ENCODE results near the gene ABHD2. TPM values are rescaled to one million over a fixed set of nuclear protein-coding genes. Genes with fewer than 3 reads are reported as not detected.
A peak's percentile ranks its signal among the peaks of the same experiment; 100 is the strongest.

The ABHD2 gene
- total and polyA plus RNA-seq, 9 of the 15 experiments (the other 6 are each of a cell fraction or from before 2014, with no cell fraction given) = 16.9 to 99.8 (median 47.5) TPM

GRCh38 chr15:89200182-89200581 lies 111.9 kb downstream of the ABHD2 start:
- Histone ChIP-seq H3K36me3 (ENCODE audit: control insufficient read depth, insufficient read depth, low read length) (peaks cover 43% of the 10 kb centered on the region), H4K20me1 (replicated peaks; ENCODE audit: control insufficient read depth, insufficient read depth, low read length) (no peaks in the 10 kb centered on the region), H3K4me3 (no peak overlapping the region), H3K27me3 (ENCODE audit: control insufficient read depth in 2 of 2, insufficient read depth in 2 of 2, low read length in 2 of 2) (no peaks in the 10 kb centered on the region), H3K27ac (ENCODE audit: extremely low read depth, low read depth, low read length) (no peak overlapping the region), H2AFZ (ENCODE audit: low read depth, low read length) (no peak overlapping the region), H3K79me2 (ENCODE audit: control insufficient read depth, insufficient read depth, low read length) (no peaks in the 10 kb centered on the region), H3K9ac (ENCODE audit: insufficient read depth in 1 of 2, low read depth in 2 of 2, low read length in 2 of 2) (no peak overlapping the region), H3K4me1 (replicated peaks in 1 of 2; ENCODE audit: control insufficient read depth in 2 of 2, insufficient read depth in 2 of 2, low read length in 2 of 2) (no peaks in the 10 kb centered on the region; a peak in 1 of 5 replicates), H3K4me2 (ENCODE audit: insufficient read depth, low read length) (no peak overlapping the region), H3K9me3 (replicated peaks; ENCODE audit: control insufficient read depth, insufficient read depth, low read depth, low read length) (no peaks in the 10 kb centered on the region), H3K9me1 (ENCODE audit: control insufficient read depth, insufficient read depth, low read length) (peaks cover 4% of the 10 kb centered on the region)
- intact Hi-C loops (cut with micrococcal nuclease) (no loop called here), in situ Hi-C loops (cut with MboI) (no loop called here)
- POLR2A ChIA-PET = interaction anchor here (0.6 kb wide), 1 partner anchor 24 kb away, joined by 3 read pairs; no protein-coding TSS in a partner anchor
- ATAC-seq (no peak), DNase-seq (ENCODE audit: extremely low read depth in 1 of 4, low spot score in 3 of 4) (no peak), FAIRE-seq (no peak)
- no TSS peak for BruUV-seq (replicated peaks)
- TF ChIP-seq POLR2G (IDR thresholded peaks at IDR 0.05; ENCODE audit: low read depth, low read length) (0 out of 2 replicates have a peak, but pooled peaks have one; percentile 32), HDAC2 (IDR thresholded peaks at IDR 0.05) (no peak)
- CTCF ChIA-PET (ENCODE audit: low intra/inter-chr PET ratio) = no interaction called here
- 93% methylated on average over 12 of the region's 12 CpGs for WGBS (ENCODE audit: insufficient coverage, low coverage, missing lambda C conversion rate)

- FAIRE-seq (no peak), DNase-seq (ENCODE audit: extremely low read depth in 1 of 4, low spot score in 3 of 4) (no peak), ATAC-seq (no peak)
- 92% methylated on average over 14 of the region's 20 CpGs for WGBS (ENCODE audit: insufficient coverage, low coverage, missing lambda C conversion rate)
- H3K27me3 ChIP-seq (ENCODE audit: control insufficient read depth in 2 of 2, insufficient read depth in 2 of 2, low read length in 2 of 2) = no peaks in the 10 kb centered on the region
- ChIA-PET POLR2A (no interaction called here), CTCF (ENCODE audit: low intra/inter-chr PET ratio) (no interaction called here)
- peaks cover 4% of the 10 kb centered on the region for H3K9me1 ChIP-seq (ENCODE audit: control insufficient read depth, insufficient read depth, low read length)
- TF ChIP-seq CEBPB (tag; IDR thresholded peaks at IDR 0.05) (peak; percentile 72), POLR3A (IDR thresholded peaks at IDR 0.05; ENCODE audit: borderline replicate concordance, extremely low read depth, insufficient read depth, insufficient read length) (no peak), ZNF785 (CRISPR knock-in tag; IDR thresholded peaks at IDR 0.05) (no peak), IRF1 (CRISPR knock-in tag; IDR thresholded peaks at IDR 0.05; ENCODE audit: borderline replicate concordance) (no peak), NFYB (IDR thresholded peaks at IDR 0.05; ENCODE audit: extremely low read depth, insufficient read length) (no peak), CLOCK (CRISPR knock-in tag; IDR thresholded peaks at IDR 0.05; ENCODE audit: borderline replicate concordance) (no peak), CEBPG (CRISPR knock-in tag; IDR thresholded peaks at IDR 0.05) (no peak), CEBPG (tag; conservative IDR thresholded peaks at IDR 0.05 in 1 of 2, IDR thresholded peaks at IDR 0.05 in 1 of 2) (peak in 1 of 2 experiments; percentile 41; a peak in 2 of 4 replicates), PPARD (CRISPR knock-in tag; IDR thresholded peaks at IDR 0.05) (no peak), MCM5 (IDR thresholded peaks at IDR 0.05; ENCODE audit: low read depth) (no peak), U2AF1 (optimal IDR thresholded peaks at IDR 0.05; ENCODE audit: low read depth, low read length) (no peak)
- H3K79me2 ChIP-seq (ENCODE audit: control insufficient read depth, insufficient read depth, low read length) = no peaks in the 10 kb centered on the region
- H4K20me1 ChIP-seq (replicated peaks; ENCODE audit: control insufficient read depth, insufficient read depth, low read length) = no peaks in the 10 kb centered on the region
- in situ Hi-C loops (cut with MboI) = no loop called here
- H3K4me2 ChIP-seq (ENCODE audit: insufficient read depth, low read length) = no peak overlapping the region
- H3K4me3 ChIP-seq = no peak overlapping the region
- H3K4me1 ChIP-seq (replicated peaks in 1 of 2; ENCODE audit: control insufficient read depth in 2 of 2, insufficient read depth in 2 of 2, low read length in 2 of 2) = peaks cover 0 to 4% of the 10 kb centered on the region in 2 experiments; a peak in 1 of 5 replicates
- no peak overlapping the region for H2AFZ ChIP-seq (ENCODE audit: low read depth, low read length)
- H3K9ac ChIP-seq (ENCODE audit: insufficient read depth in 1 of 2, low read depth in 2 of 2, low read length in 2 of 2) = no peak overlapping the region
- no TSS peak for BruUV-seq (replicated peaks)
- intact Hi-C loops (cut with micrococcal nuclease) = no loop called here
- H3K27ac ChIP-seq (ENCODE audit: extremely low read depth, low read depth, low read length) = no peak overlapping the region
- peaks cover 33% of the 10 kb centered on the region; the same call in 2 of the 3 replicates for H3K36me3 ChIP-seq (ENCODE audit: control insufficient read depth, insufficient read depth, low read length)
- no peaks in the 10 kb centered on the region for H3K9me3 ChIP-seq (replicated peaks; ENCODE audit: control insufficient read depth, insufficient read depth, low read depth, low read length)
Measured at GRCh38 chr15:89201465-89202005, 113.3 kb downstream of the ABHD2 start.
